ENCODE results near the gene ING5.

The ING5 gene

GRCh38 chr2:241746084-241746483 is 44.2 kb downstream of the ING5 start:
- H3K27ac ChIP-seq, result no peak overlapping the region
- ChIA-PET CTCF (no interaction called here), POLR2A (ENCODE audit: low non-redundant PET) (no interaction called here)
- TF ChIP-seq, protein P1, sequence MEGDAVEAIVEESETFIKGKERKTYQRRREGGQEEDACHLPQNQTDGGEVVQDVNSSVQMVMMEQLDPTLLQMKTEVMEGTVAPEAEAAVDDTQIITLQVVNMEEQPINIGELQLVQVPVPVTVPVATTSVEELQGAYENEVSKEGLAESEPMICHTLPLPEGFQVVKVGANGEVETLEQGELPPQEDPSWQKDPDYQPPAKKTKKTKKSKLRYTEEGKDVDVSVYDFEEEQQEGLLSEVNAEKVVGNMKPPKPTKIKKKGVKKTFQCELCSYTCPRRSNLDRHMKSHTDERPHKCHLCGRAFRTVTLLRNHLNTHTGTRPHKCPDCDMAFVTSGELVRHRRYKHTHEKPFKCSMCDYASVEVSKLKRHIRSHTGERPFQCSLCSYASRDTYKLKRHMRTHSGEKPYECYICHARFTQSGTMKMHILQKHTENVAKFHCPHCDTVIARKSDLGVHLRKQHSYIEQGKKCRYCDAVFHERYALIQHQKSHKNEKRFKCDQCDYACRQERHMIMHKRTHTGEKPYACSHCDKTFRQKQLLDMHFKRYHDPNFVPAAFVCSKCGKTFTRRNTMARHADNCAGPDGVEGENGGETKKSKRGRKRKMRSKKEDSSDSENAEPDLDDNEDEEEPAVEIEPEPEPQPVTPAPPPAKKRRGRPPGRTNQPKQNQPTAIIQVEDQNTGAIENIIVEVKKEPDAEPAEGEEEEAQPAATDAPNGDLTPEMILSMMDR (conservative IDR thresholded peaks at IDR 0.05; ENCODE audit: low read depth), result no peak
- DNase-seq (ENCODE audit: low spot score), result no peak

- CTCF ChIA-PET, result no interaction called here
- POLR2A ChIA-PET (ENCODE audit: low non-redundant PET), result no interaction called here
These were observed 46.8 kb downstream of the ING5 start for GRCh38 chr2:241748468-241749256.

GRCh38 chr2:241750076-241750840 is 48.4 kb downstream of the ING5 start:
- TF ChIP-seq, protein P1 (conservative IDR thresholded peaks at IDR 0.05; ENCODE audit: low read depth), result no peak
- DNase-seq (ENCODE audit: low spot score), result no peak
- POLR2A ChIA-PET (ENCODE audit: low non-redundant PET), result no interaction called here
- no peak overlapping the region for H3K27ac ChIP-seq
- CTCF ChIA-PET, result no interaction called here

More at GRCh38 chr2:241748468-241749256, 46.8 kb downstream of the ING5 start:
- no peak for DNase-seq (ENCODE audit: low spot score)
- TF ChIP-seq, protein P1 (conservative IDR thresholded peaks at IDR 0.05; ENCODE audit: low read depth), result no peak
- no peak overlapping the region for H3K27ac ChIP-seq

DNA sequence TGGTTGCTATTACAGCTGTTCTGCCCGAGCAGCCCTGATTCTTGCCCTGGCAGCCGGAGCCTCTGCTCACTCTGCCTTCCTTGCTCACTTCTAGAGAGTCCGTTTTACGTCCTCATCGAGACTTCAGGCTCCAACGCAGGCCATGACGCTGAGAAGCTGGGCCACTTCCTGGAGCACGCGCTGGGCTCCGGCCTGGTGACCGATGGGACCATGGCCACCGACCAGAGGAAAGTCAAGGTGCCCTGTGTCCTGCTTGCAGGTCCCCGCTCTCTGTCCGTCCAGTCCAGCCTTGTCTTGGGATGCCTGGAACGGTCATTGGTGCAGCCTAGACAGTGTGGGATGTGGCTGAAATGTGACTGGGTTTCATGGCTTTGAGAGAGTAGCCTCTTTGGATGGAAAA is 49.3 kb downstream of the ING5 start:
- no peak for DNase-seq (ENCODE audit: low spot score)
- no peak overlapping the region for H3K27ac ChIP-seq
- ChIA-PET CTCF (no interaction called here), POLR2A (ENCODE audit: low non-redundant PET) (no interaction called here)
- TF ChIP-seq, protein P1 (conservative IDR thresholded peaks at IDR 0.05; ENCODE audit: low read depth), result no peak

DNA sequence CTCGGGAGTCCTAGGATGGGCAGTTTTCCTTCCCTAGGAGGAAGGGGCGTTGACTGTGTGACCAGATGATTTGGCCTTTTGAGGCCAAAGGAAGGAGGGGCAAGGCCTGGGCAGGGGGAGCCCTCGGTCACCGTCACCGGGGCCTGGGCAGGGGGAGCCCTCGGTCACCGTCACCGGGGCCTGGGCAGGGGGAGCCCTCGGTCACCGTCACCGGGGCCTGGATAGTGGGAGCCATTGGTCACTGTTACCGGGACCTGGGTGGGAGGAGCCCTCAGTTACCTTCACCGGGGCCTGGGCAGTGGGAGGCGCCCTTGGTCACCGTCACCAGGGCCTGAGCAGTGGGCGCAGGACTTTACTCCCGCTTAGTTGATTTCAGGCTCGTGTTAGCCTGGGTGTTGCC is 49.9 kb downstream of the ING5 start:
- ChIA-PET CTCF (no interaction called here), POLR2A (ENCODE audit: low non-redundant PET) (no interaction called here)
- TF ChIP-seq, protein P1 (conservative IDR thresholded peaks at IDR 0.05; ENCODE audit: low read depth), result no peak
- no peak for DNase-seq (ENCODE audit: low spot score)
- no peak overlapping the region for H3K27ac ChIP-seq

- TF ChIP-seq, protein P1 (conservative IDR thresholded peaks at IDR 0.05; ENCODE audit: low read depth), result no peak
- H3K27ac ChIP-seq, result no peak overlapping the region
- POLR2A ChIA-PET (ENCODE audit: low non-redundant PET), result no interaction called here
- CTCF ChIA-PET, result no interaction called here
- no peak for DNase-seq (ENCODE audit: low spot score)
These were observed 50.4 kb downstream of the ING5 start for GRCh38 chr2:241752253-241752652.

All from RWPE1 (cell line).